ENCODE data around the gene KCNMA1.

DNA sequence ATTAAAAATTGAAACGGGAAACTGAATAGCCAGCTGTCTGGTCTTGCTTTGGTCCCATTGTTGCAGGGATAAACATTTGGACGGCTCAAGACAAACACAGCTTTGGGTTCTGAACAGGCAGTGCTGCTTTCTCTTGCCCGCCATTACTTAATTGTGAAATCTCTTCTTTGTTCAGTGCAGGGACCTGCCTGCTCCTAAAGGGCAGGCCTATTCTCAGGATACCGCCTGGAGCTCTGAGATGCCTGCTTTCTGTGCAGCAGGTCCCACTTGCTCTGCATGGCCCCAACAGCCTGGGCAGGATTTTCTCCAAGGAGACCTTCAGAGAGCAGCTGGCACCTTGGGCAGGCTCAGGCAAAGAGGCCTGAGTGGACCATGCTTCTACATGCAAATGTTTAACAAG is 237.6 kb downstream of the KCNMA1 start:
- TF ChIP-seq CTCF (IDR thresholded peaks at IDR 0.05): no peak
- no peak for TF ChIP-seq POLR2A (IDR thresholded peaks at IDR 0.05)
